Ovary (tissue), 3 donors: ENCODE data around the gene SFXN5.

Experiments used
- CTCF ChIP-seq, 3 donors: fragments of 450-650 bp in 2 of 3; fragments of 200-600 bp in 1 of 3; IDR thresholded peaks; one replicate each; pipeline versions ENCODE4 v1.5.1 to v1.8.0; 2016 to 2022; ENCODE audit warnings: antibody characterized with exemption in 3 of 3, mild to moderate bottlenecking in 1 of 3
- EP300 ChIP-seq: sonication (generic); formaldehyde crosslinking; IDR thresholded peaks from one replicate; pipeline ENCODE4 v1.6.1; 2017; ENCODE audit warnings: antibody characterized with exemption
- POLR2A ChIP-seq: fragments of 450-650 bp; IDR thresholded peaks from one replicate; pipeline ENCODE4 v1.6.1; 2017; ENCODE audit warnings: antibody characterized with exemption, mild to moderate bottlenecking, moderate library complexity
- donor health status: DM: no; HTN: no; CAD: no.

- TF ChIP-seq CTCF (IDR thresholded peaks at IDR 0.05) (no peak), POLR2A (no peak), EP300 (no peak)
Measured at GRCh38 chr2:72996117-72996502, 75.4 kb downstream of the SFXN5 start.
